Nephron (organoid): Measurements from ENCODE around the gene CHID1.

Source experiments
- H3K27ac Mint-ChIP-seq, 3 experiments: 2 replicates each; pipeline ENCODE4 v1.8.0; 2020; ENCODE audit warnings: mixed read lengths in 3 of 3, mild to moderate bottlenecking in 2 of 3, moderate library complexity in 1 of 3
- H3K27me3 Mint-ChIP-seq: 2 replicates; pipeline ENCODE4 v1.8.0; 2021; ENCODE audit warnings: low read depth, mild to moderate bottlenecking, moderate library complexity, mixed read lengths
- H3K36me3 Mint-ChIP-seq: 2 replicates; pipeline ENCODE4 v1.8.0; 2020; ENCODE audit warnings: low read depth, mixed read lengths
- H3K4me1 Mint-ChIP-seq: 2 replicates; pipeline ENCODE4 v1.8.0; 2020; ENCODE audit warnings: mixed read lengths
- H3K4me3 Mint-ChIP-seq, 3 experiments: 2 replicates each; pipeline ENCODE4 v1.8.0; 2020; ENCODE audit warnings: mild to moderate bottlenecking in 3 of 3, mixed read lengths in 3 of 3, moderate library complexity in 2 of 3
- H3K9me3 Mint-ChIP-seq: 2 replicates; pipeline ENCODE4 v1.8.0; 2020; ENCODE audit warnings: mixed read lengths
- TF ChIP-seq, protein P1 (sequence below), 3 experiments: fragments of 200-600 bp; sonication (generic); IDR thresholded peaks; one replicate each; pipeline ENCODE4 v1.5.0; 2021; ENCODE audit warnings: antibody characterized with exemption in 3 of 3; ENCODE audit not compliant: unreplicated experiment in 3 of 3

CHID1 gene

DNA sequence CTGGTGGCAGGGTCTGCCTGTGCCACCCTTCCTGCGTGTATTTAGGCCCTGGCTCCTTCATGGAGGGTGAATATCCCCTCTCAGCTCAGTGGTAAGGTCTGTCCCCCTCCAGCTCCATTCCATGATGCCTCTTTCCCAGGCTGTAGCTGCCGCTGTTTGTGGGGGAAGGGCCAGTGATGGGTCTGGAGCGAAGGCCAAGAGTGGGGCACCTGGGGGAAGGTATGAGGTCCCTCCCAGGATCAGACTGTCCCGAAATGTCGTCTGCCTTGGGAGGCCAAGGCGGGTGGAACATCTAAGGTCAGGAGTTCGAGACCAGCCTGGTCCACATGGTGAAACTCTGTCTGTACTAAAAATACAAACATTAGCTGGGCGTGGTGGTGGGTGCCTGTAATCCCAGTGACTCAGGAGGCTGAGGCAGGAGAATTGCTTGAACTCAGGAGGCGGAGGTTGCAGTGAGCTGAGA is 76.7 kb downstream of the CHID1 start:
- Mint-ChIP-seq H3K27ac (peak overlapping the region; percentile 25 to 69 (median 63)), H3K9me3 (no peaks in the 10 kb centered on the region), H3K4me1 (peaks cover 22% of the 10 kb centered on the region), H3K27me3 (peaks cover 18% of the 10 kb centered on the region), H3K4me3 (peak overlapping the region; percentile 84 to 87 (median 85)), H3K36me3 (peaks cover 5% of the 10 kb centered on the region)
- TF ChIP-seq, protein P1, sequence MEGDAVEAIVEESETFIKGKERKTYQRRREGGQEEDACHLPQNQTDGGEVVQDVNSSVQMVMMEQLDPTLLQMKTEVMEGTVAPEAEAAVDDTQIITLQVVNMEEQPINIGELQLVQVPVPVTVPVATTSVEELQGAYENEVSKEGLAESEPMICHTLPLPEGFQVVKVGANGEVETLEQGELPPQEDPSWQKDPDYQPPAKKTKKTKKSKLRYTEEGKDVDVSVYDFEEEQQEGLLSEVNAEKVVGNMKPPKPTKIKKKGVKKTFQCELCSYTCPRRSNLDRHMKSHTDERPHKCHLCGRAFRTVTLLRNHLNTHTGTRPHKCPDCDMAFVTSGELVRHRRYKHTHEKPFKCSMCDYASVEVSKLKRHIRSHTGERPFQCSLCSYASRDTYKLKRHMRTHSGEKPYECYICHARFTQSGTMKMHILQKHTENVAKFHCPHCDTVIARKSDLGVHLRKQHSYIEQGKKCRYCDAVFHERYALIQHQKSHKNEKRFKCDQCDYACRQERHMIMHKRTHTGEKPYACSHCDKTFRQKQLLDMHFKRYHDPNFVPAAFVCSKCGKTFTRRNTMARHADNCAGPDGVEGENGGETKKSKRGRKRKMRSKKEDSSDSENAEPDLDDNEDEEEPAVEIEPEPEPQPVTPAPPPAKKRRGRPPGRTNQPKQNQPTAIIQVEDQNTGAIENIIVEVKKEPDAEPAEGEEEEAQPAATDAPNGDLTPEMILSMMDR (IDR thresholded peaks at IDR 0.05; ENCODE audit: unreplicated experiment in 3 of 3): no peak

DNA sequence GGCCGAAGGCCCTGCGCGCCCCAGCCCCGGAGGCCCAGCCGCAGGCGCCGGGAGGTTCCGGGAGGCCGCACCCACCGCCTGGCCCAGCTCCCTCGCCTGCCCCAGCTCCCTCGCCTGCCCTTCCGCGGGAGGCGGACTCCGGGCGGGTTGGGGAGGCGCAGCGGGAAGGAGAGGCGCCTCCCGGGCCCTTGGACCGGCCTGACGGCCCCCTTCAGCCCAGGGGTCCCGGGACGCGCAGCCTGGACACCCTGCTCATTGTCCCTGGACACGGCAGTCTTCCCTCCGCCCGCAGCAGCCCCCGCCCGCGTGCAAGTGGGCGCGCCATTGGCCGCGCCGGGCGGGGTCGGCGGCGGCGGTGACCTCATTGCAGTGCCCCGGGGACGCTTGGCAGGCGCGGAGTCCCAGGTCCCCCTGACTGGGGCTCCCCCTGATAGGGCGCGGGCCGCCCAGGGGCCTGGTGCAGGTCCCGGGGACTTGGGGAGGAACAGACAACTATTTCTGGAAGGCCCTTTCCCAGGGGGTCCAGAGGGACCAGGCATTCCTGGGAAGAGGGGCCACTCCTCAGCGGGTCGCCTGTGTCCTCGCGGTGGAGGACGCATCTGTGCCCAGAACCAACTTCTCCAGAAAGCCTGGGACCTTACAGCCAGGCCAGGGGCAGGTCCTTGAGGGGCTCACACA is 77.4 kb downstream of the CHID1 start:
- H3K36me3 Mint-ChIP-seq: no peaks in the 10 kb centered on the region
- H3K4me1 Mint-ChIP-seq: peaks cover 24% of the 10 kb centered on the region
- no peaks in the 10 kb centered on the region for H3K9me3 Mint-ChIP-seq
- peaks cover 24% of the 10 kb centered on the region for H3K27me3 Mint-ChIP-seq
- H3K4me3 Mint-ChIP-seq: peak overlapping the region; percentile 84 to 87 (median 85)
- peak overlapping the region; percentile 25 to 69 (median 63) for H3K27ac Mint-ChIP-seq
- TF ChIP-seq, protein P1 (IDR thresholded peaks at IDR 0.05; ENCODE audit: unreplicated experiment in 3 of 3): no peak

DNA sequence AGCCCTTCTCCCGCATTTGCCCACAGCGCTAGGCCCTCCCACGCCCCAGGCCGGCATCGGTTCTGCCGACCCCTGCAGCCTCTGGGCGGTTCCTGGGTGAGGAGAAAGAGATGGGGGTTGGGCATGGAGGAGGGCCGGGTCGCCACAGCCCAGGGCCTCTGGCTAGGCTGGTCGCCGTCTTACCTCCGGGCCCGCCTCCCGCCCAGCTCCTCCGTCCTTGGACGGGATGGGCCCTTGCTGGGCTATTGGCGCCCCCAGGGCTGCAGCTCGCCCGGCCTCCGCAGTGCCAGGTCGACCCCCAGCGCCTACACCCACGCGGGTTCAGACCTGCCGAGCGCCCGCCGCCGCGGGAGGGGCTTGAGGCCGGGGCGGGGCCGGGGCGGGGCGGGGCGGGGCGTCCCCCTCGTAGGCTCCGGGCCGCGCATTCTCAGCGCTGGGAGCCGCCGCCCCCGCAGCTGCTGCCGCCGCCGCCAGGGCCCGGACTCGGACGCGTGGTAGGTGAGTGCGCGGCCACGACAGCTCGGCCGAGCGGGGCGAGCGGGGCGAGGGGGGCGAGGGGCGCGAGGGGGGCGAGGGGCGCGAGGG is 78.0 kb downstream of the CHID1 start, which contains the start of gene CD151:
CD151 (plus strand) TSS at position 424 of the 585 bp plus-strand sequence. CDS start 3,118 bp downstream, outside the sequence.
- TF ChIP-seq, protein P1 (IDR thresholded peaks at IDR 0.05; ENCODE audit: unreplicated experiment in 3 of 3): no peak
- peaks cover 30% of the 10 kb centered on the region for H3K4me1 Mint-ChIP-seq

DNA sequence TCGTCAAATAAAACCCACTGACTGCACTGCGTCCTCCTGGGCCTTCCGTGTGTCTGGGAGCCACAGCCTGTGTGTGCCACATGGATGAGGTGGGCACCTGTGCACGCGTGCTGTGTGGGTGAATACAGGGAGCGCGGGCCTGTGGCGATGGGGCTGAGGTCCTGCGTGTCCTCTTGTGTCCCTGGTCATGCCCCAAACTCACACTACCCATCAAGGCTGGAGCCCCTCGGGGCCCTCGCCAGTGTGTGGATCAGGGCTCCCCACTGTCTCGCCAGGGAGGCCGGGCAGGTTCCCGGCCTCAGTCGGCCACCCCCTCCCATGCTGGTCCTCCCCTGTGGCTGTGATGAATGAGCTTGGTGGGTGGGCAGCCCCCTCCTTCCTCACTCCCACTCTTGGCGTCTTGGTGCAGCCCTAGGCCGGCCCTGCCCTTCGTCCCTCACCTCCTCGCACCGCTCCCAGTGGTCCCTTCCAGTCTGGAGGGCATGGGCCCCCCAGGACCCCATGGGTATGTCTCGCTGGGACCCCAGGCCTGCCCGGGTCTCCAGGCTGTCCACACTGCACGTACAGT is 78.6 kb downstream of the CHID1 start:
- H3K4me3 Mint-ChIP-seq: peak overlapping the region; percentile 82 to 85 (median 82)
- H3K4me1 Mint-ChIP-seq: peaks cover 32% of the 10 kb centered on the region
- H3K27ac Mint-ChIP-seq: peak overlapping the region in 2 of 3 experiments; percentile 58 to 60
- H3K36me3 Mint-ChIP-seq: no peaks in the 10 kb centered on the region
- no peaks in the 10 kb centered on the region for H3K9me3 Mint-ChIP-seq
- peaks cover 32% of the 10 kb centered on the region for H3K27me3 Mint-ChIP-seq
- TF ChIP-seq, protein P1 (IDR thresholded peaks at IDR 0.05; ENCODE audit: unreplicated experiment in 3 of 3): no peak

More for the DNA sequence above, 78.0 kb downstream of the CHID1 start, which contains the start of gene CD151:
- H3K27me3 Mint-ChIP-seq: peaks cover 30% of the 10 kb centered on the region
- no peaks in the 10 kb centered on the region for H3K36me3 Mint-ChIP-seq
- no peaks in the 10 kb centered on the region for H3K9me3 Mint-ChIP-seq
- H3K4me3 Mint-ChIP-seq: peak within 1 kb of the TSS; percentile 85 to 87 (median 85)
- H3K27ac Mint-ChIP-seq: peak within 1 kb of the TSS; percentile 25 to 69 (median 63)

DNA sequence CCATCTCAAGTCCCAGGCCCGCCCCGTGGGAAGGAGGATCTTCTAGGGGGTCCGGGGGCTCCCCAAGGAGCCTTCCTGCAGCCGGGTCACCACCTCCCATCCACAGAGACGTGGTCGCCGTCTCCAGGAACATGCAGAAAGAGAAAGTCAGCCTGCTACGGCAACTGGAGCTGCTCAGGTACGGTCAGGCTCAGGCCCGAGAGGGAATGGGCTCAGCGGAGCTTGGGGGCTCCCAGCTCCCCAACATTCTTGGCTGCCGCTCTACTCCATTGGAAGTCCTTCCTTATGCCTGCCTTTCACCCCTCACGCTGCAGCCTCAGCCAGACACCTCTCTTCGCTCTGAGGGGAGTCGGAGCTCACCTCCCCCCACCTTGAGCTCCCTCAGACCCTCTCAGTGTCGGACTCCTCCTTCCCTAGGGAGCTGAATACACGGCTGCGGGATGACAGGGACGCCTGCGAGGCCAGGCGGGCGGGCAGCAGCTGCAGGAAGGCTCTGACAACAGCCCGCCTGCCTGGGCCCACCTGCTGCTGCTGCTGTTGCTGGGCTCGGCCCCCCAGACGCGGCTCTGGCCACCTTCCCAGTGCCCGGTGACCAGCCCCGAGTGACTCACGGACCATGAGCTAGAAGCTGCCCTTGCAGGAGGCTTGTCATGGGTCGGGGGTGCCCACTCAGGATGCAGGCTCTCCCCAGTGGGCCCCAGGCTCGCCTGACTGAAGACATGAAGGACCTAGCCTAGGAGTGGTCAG is 79.3 kb downstream of the CHID1 start:
- H3K27me3 Mint-ChIP-seq: peaks cover 37% of the 10 kb centered on the region
- TF ChIP-seq, protein P1 (IDR thresholded peaks at IDR 0.05; ENCODE audit: unreplicated experiment in 3 of 3): no peak
- H3K27ac Mint-ChIP-seq: peak overlapping the region in 2 of 3 experiments; percentile 20 to 60
- peak overlapping the region; percentile 82 to 85 (median 82) for H3K4me3 Mint-ChIP-seq
- peaks cover 32% of the 10 kb centered on the region for H3K4me1 Mint-ChIP-seq
- no peaks in the 10 kb centered on the region for H3K36me3 Mint-ChIP-seq
- H3K9me3 Mint-ChIP-seq: no peaks in the 10 kb centered on the region
